CD4-positive, alpha-beta T cell treated with Interleukin-2 at 100 ng/mL for 4 hours (primary cell): Measurements from ENCODE around the gene KATNBL1.

Source experiments
- DNase-seq: peaks from one replicate; pipeline ENCODE4 v3.0.0-alpha.2; 2020; ENCODE audit warnings: low spot score

The KATNBL1 gene

DNA sequence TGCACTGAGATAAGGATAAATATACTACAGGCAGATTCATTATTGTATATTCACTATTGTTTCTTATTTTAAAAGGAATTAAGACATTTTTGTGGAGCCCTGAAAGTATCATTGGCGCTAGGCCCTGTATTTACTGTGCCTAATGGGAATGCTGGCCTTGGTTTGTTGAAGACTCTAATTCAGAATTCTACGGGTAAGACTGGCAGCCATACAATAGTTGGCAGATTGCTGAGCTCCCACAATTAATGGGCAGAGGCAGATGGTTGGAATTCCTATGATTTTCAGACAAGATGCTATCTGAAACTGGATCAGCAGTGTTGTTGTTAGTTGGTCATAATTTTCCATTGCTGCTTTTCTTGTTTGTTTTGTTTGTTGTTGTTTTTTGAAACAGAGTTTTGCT, 93.3 kb downstream of the KATNBL1 start:
- no peak for DNase-seq

DNA sequence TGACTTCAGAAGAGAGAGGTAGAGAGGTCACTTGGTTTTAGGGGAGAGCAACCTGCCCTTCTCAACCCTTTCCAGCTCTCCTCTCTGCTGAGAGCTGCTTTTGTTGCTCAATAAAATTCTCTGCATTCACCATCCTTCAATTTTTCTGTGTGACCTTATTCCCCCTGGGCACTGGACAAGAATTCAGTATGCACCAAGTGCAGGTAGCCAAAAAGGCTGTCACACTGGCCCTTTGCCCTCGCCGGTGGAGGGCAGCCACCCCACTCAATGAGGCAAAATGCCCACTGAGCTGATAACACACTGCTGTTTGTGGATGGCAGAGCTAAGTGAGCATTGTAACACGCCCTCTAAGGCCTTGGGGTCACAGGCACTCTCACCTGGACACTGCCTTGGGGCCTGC, 95.2 kb downstream of the KATNBL1 start:
- no peak for DNase-seq

DNA sequence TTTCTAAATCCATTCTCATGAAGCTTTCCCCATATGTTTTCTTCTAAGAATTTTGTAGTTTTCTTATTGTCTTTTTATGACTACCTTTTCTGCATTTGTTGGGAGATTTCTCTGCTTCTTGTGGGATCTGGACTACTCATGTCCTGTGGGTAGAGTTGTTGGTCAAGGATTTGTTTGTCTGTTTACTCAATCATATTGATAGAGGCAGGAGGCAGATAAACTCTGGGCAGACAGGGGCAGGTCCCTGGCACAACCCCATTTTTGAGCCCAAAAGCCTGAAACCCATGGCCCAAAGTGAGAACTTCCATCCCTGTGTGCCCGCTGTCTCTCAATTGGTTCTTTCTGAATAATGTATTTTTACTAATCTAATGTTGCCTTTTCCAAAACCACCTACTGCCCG, 95.7 kb downstream of the KATNBL1 start:
- DNase-seq, result no peak

DNA sequence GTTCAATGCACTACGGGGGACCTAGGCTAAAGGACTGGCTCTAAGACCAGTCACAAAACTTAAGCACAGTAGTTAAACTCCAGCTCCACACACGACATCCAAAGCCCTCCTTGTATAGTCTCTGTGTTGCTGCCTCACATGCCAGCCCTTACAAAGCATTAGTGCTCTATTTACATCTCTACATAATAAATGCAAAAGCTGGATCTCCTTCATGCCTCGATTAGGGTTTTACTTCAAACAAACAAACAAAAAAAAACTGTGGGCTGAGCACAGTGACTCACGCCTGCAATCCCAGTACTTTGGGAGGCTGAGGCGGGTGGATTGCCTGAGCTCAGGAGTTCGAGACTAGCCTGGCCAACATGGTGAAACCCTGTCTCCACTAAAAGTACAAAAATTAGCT, 98.4 kb downstream of the KATNBL1 start:
- no peak for DNase-seq

DNA sequence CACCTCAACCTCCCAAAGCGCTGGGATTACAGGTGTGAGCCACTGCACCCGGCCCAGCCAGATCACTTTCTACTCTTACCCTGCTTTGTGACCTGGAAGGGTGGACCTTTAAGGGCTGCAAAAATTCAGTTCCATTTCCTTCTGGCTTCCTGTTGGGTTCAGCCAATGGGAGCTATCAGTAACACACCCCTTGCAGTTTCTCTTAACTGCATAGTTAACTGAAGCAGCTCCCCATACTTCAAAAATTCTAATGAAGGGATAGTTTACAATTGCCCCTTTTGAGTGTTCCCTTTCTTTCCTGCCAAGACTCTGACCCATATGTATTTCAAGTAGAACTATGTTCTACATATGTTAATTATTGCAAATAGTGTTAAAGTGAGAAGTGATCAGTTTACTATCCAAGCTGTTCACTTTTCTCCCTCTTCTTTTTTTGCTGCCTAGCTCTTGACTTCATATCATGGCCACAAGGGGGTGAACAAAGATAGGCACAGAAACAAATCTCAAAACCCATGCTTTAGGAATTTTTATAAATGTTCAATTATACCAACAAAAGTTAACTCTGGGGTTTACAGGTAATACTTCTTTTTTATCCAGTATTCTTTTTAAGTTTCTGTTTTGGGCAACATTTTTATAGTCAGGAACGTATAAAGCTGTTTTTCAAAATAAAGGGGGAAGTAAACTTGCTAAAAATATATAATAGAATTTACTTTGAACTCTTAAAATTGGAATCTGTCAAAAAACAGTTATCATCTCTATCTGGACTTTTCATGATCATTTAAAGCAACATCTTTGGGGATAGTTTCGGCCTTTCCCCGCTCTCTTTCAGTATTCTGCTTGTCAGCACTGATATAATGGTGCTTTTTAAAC, 99.9 kb downstream of the KATNBL1 start:
- DNase-seq, result peak; percentile 27

DNA sequence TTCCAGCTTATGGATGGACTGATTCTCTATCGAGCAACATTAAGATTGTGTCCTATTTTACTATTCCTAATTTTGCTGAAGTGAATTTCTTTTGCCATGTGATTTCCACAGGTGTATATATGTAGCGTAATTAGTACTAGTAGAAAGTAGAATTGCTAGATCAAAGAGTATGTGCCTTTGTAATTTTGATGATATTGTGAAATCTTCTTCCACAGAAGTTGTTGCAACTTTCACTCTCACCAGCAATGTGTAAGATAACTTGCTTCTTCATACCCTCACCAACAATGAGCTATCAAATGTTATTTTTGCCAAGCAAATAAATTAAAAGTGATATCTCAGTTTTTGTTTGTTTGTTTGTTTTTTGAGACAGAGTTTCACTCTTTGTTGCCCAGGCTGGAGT, 102.6 kb downstream of the KATNBL1 start:
- DNase-seq, result no peak

DNA sequence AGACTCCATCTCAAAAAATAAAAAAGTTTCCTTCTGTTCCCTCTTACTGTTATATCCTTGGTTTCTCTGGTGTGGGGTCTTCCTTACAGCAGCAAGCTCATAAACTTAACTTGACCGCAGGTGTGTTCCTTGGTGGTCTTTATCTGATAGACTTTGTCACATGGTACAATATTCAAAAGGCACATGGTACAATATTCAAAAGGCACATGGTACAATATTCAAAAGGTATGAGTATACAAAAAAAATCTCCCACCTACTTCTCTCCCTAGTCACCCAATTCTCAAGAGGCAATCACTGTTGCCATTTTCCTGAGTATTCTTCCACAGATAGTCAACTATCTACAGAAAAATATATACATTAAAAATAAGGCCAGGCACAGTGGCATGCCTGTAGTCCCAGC, 103.5 kb downstream of the KATNBL1 start:
- DNase-seq, result no peak

DNA sequence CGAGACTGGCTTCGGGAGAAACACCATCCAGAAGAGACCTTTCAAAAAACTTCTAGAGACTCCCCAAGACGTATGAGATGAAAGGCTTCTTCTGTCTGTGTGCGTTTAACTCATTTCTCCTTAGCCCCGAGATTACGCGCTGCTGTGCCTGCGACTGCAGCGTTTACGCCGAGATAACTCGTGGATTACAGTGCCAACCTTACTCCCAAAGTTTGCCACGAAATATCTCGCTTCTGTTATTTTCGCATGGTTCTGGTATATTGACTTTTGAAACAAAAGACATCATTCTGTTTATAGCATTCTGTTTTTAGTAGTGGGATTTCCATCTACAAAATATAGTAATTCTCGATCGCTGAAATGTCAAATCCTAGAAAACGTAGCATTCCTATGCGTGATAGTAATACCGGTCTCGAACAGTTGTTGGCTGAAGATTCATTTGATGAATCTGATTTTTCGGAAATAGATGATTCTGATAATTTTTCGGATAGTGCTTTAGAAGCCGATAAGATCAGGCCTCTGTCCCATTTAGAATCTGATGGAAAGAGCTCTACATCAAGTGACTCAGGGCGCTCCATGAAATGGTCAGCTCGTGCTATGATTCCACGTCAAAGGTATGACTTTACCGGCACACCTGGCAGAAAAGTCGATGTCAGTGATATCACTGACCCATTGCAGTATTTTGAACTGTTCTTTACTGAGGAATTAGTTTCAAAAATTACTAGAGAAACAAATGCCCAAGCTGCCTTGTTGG, 107.5 kb downstream of the KATNBL1 start:
- DNase-seq, result no peak

DNA sequence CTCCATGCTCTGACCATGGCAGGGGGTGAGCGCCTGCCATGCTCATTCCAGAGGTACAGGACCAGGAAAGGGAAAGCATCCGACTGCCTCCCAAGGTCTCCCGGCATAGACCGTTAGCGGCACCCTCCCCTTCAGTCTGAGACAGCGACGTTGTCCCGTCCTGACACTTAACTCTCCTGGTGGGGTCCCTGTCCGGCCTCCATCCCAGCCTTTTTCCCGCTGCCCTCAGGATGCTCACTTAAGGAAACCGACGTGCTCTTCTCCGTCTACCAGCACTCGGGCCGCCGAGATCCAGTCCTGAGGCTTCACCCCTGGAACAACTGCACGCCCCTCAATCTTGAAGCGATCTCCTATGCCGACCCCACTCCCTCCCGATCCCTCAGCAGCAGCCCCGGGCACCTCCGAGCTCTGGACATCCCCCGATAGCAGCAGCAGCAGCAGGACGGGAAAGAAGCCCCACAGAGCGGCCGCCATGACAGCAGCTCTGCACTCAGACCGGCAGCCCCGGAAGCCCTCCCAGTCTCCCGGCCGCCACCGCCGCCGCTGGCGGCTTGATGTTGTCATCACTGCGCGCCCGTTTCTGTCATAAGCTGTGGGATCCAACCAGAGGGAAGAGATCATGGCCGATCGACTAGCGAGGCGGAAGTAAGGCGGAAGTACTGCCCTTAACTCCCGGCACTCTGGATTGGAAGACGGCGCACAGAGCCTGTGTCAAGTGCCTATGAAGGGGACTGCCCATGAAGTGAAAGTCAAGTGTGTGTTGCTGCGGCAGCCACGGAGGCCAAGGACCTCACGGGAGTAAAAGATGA, 108.3 kb downstream of the KATNBL1 start, which contains the start of the genes EMC7 and PGBD4:
Gene EMC7, minus strand, starts transcription at position 497 of the 809 bp plus-strand sequence. Its CDS starts 23 bp downstream, at position 474.
Gene PGBD4, plus strand, starts transcription at position 718 of the 809 bp plus-strand sequence. CDS start 449 bp downstream, outside the sequence.
- DNase-seq, result peak; percentile 99

DNA sequence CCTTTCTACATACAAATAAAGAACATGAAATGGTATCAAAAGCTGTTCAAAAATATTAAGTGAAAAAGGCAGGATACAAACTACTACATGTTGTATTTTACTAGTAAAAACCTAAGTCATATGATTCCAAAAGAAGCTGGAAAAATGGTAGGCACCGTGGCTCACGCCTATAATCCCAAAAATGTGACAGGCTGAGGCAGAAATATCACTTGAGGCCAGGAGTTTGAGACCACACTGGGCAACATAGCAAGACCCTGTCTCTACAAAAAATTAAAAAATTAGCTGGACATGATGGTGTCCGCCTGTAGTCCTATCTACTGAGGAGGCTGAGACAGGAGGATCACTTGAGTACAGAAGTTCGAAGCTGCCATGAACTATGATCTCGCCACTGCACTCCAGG, 110.0 kb downstream of the KATNBL1 start:
- no peak for DNase-seq
